ENCODE results near the gene RASA3.
"Not testable (repeated sequence)": the region's sequence is repeated elsewhere in the genome, so short reads cannot be mapped to it uniquely, and the experiment has no call there.

RASA3 gene

GRCh38 chr13:114103801-114104654 is 28.4 kb downstream of the RASA3 start:
- peaks cover 79% of the 10 kb centered on the region for H3K79me2 ChIP-seq (ENCODE audit: insufficient read depth, low read length)

GRCh38 chr13:114103289-114103621 is 29.2 kb downstream of the RASA3 start:
- not testable (repeated sequence) for H3K4me3 ChIP-seq (ENCODE audit: low read length, poor library complexity, severe bottlenecking); H2AFZ ChIP-seq (ENCODE audit: low read length); H3K27me3 ChIP-seq (ENCODE audit: insufficient read depth, low read length, poor library complexity, severe bottlenecking); H3F3A ChIP-seq (ENCODE audit: low read depth); H3K4me2 ChIP-seq (ENCODE audit: low read depth, low read length, poor library complexity, severe bottlenecking); H3K9ac ChIP-seq (ENCODE audit: low read depth, low read length, poor library complexity, severe bottlenecking); H3K4me1 ChIP-seq (ENCODE audit: insufficient read depth, low read length, poor library complexity, severe bottlenecking); H3K9me3 ChIP-seq (ENCODE audit: insufficient read depth, low read depth, low read length); H3K9me2 ChIP-seq (replicated peaks; ENCODE audit: low read depth, low read length); H3K36me3 ChIP-seq (ENCODE audit: insufficient read depth, low read length)
- Histone ChIP-seq H3K79me2 (ENCODE audit: insufficient read depth, low read length) (peaks cover 75% of the 10 kb centered on the region), H4K20me1 (ENCODE audit: insufficient read depth, low read length, poor library complexity, severe bottlenecking) (peaks cover 26% of the 10 kb centered on the region)

More at GRCh38 chr13:114103801-114104654, 28.4 kb downstream of the RASA3 start:
- H3K9me3 ChIP-seq (ENCODE audit: insufficient read depth, low read depth, low read length): no peaks in the 10 kb centered on the region
- H3K36me3 ChIP-seq (ENCODE audit: insufficient read depth, low read length): peaks cover 3% of the 10 kb centered on the region; the same call in 1 of the 2 replicates
- peaks cover 4% of the 10 kb centered on the region; the same call in 1 of the 2 replicates for H3F3A ChIP-seq (ENCODE audit: low read depth)
- no peaks in the 10 kb centered on the region for H3K27me3 ChIP-seq (ENCODE audit: insufficient read depth, low read length, poor library complexity, severe bottlenecking)
- no peaks in the 10 kb centered on the region for H3K9me2 ChIP-seq (replicated peaks; ENCODE audit: low read depth, low read length)
- no peak overlapping the region for H3K4me2 ChIP-seq (ENCODE audit: low read depth, low read length, poor library complexity, severe bottlenecking)
- peaks cover 22% of the 10 kb centered on the region for H4K20me1 ChIP-seq (ENCODE audit: insufficient read depth, low read length, poor library complexity, severe bottlenecking)
- no peaks in the 10 kb centered on the region for H3K4me1 ChIP-seq (ENCODE audit: insufficient read depth, low read length, poor library complexity, severe bottlenecking)
- TF ChIP-seq, protein P1, sequence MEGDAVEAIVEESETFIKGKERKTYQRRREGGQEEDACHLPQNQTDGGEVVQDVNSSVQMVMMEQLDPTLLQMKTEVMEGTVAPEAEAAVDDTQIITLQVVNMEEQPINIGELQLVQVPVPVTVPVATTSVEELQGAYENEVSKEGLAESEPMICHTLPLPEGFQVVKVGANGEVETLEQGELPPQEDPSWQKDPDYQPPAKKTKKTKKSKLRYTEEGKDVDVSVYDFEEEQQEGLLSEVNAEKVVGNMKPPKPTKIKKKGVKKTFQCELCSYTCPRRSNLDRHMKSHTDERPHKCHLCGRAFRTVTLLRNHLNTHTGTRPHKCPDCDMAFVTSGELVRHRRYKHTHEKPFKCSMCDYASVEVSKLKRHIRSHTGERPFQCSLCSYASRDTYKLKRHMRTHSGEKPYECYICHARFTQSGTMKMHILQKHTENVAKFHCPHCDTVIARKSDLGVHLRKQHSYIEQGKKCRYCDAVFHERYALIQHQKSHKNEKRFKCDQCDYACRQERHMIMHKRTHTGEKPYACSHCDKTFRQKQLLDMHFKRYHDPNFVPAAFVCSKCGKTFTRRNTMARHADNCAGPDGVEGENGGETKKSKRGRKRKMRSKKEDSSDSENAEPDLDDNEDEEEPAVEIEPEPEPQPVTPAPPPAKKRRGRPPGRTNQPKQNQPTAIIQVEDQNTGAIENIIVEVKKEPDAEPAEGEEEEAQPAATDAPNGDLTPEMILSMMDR (conservative IDR thresholded peaks at IDR 0.05; ENCODE audit: low read length): no peak
- TF ChIP-seq EZH2phosphoT487 (IDR thresholded peaks at IDR 0.05; ENCODE audit: borderline replicate concordance): no peak
- H3K4me3 ChIP-seq (ENCODE audit: low read length, poor library complexity, severe bottlenecking): no peak overlapping the region
- H2AFZ ChIP-seq (ENCODE audit: low read length): no peak overlapping the region
- H3K9ac ChIP-seq (ENCODE audit: low read depth, low read length, poor library complexity, severe bottlenecking): no peak overlapping the region

DNA sequence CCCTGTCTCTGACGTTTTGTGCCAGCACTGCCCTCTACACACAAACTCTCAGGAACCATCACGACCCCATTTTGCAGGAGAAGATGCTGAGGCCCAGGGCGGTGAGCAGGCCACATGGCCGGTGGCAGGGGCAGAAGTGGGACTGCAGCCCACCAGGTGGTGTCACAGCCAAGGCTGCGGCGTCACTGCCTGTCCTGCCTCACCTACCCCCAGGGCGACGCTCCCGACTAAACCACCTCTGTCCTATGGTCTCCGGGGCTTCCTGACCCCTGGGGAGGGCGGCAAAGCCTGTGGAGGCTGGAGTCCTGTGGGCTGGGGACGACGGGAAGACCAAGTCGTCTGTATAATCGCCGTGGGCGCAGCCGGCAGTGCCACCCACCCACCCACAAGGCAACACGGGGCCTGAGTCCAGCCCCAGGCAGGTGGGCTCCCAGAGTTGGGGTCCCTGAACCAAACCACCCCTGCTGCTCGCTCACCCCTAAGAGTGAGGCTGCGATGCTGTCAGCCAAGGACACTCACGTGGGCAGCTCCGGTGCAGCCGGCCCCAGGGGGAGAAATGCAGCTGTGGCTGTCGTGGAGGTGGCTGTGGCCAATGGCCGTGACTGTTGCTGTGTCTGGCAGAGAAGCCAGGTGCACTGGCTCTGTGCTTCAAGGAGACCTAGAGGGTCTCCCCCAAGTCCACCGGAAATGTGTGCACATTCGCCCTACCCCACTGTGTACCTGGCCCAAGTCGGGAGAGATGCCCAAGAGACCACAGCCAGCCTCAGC is 29.7 kb downstream of the RASA3 start:
- Histone ChIP-seq H3K9ac (ENCODE audit: low read depth, low read length, poor library complexity, severe bottlenecking) (no peak overlapping the region), H3K9me2 (replicated peaks; ENCODE audit: low read depth, low read length) (no peaks in the 10 kb centered on the region), H2AFZ (ENCODE audit: low read length) (no peak overlapping the region), H3K4me3 (ENCODE audit: low read length, poor library complexity, severe bottlenecking) (no peak overlapping the region), H3K27me3 (ENCODE audit: insufficient read depth, low read length, poor library complexity, severe bottlenecking) (no peaks in the 10 kb centered on the region), H4K20me1 (ENCODE audit: insufficient read depth, low read length, poor library complexity, severe bottlenecking) (peaks cover 27% of the 10 kb centered on the region), H3K9me3 (ENCODE audit: insufficient read depth, low read depth, low read length) (no peaks in the 10 kb centered on the region), H3K79me2 (ENCODE audit: insufficient read depth, low read length) (peaks cover 75% of the 10 kb centered on the region), H3K36me3 (ENCODE audit: insufficient read depth, low read length) (no peaks in the 10 kb centered on the region), H3K4me1 (ENCODE audit: insufficient read depth, low read length, poor library complexity, severe bottlenecking) (no peaks in the 10 kb centered on the region), H3K4me2 (ENCODE audit: low read depth, low read length, poor library complexity, severe bottlenecking) (no peak overlapping the region), H3F3A (ENCODE audit: low read depth) (peaks cover 4% of the 10 kb centered on the region; the same call in 1 of the 2 replicates)
- TF ChIP-seq, protein P1 (conservative IDR thresholded peaks at IDR 0.05; ENCODE audit: low read length): no peak
- TF ChIP-seq EZH2phosphoT487 (IDR thresholded peaks at IDR 0.05; ENCODE audit: borderline replicate concordance): no peak
